GM12878 (cell line): Measurements from ENCODE around the gene BPTF. TPM values are rescaled to one million over a fixed set of nuclear protein-coding genes. Genes with fewer than 3 reads are reported as not detected.

ENCODE experiments used
- ATAC-seq: fragments of 200-7000 bp; cut with Tn5 transposase; 3 replicates; pipeline ENCODE4 v1.9.1; 2020; ENCODE audit warnings: mild to moderate bottlenecking, moderate library complexity
- BruUV-seq: library from RNA; stranded (reverse); fragments of 400-500 nt; replicated peaks from 2 replicates; lab custom pipeline; 2021; lab: Mats Ljungman, UMichigan
- CTCF ChIA-PET: fragments of 300-600 bp; sonication (Branson Sonifier 250); formaldehyde crosslinking; extraction: SDS; loops from one replicate; lab custom pipeline; 2021; ENCODE audit warnings: inconsistent platforms; lab: Yijun Ruan, JAX
- POLR2A ChIA-PET: fragments of 350-600 bp; formaldehyde crosslinking; extraction: SDS; loops from one replicate; lab custom pipeline; 2021; ENCODE audit warnings: inconsistent platforms; lab: Charles Lee
- RAD21 ChIA-PET: fragments of 300-600 bp; sonication (Branson Sonifier 250); formaldehyde crosslinking; loops from one replicate; lab custom pipeline; 2023; ENCODE audit warnings: antibody characterized with exemption; ENCODE audit not compliant: unreplicated experiment; lab: Charles Lee
- SMC1A ChIA-PET: fragments of 300-600 bp; sonication (Branson Sonifier 250); formaldehyde crosslinking; loops from one replicate; lab custom pipeline; 2023; ENCODE audit not compliant: unreplicated experiment, uncharacterized antibody; lab: Charles Lee
- DNase-seq: peaks from one replicate; pipeline ENCODE4 v3.0.0-alpha.2; 2011; ENCODE audit warnings: low read depth, low spot score
- FAIRE-seq: peaks from 3 replicates; lab custom pipeline; 2011; peaks lifted over from hg19 to GRCh38; lab: Jason Lieb, UNC
- H2AFZ ChIP-seq: 2 replicates; pipeline ENCODE4 v1.6.0; 2011; ENCODE audit warnings: low read depth, low read length, control low read depth; ENCODE audit not compliant: control insufficient read depth
- H3K27ac ChIP-seq: 2 replicates; pipeline ENCODE4 v1.5.1; 2011; ENCODE audit warnings: control low read depth; ENCODE audit not compliant: control insufficient read depth, insufficient read depth
- H3K27me3 ChIP-seq, 2 experiments: replicated peaks in 1 of 2; 2 replicates each; pipeline versions ENCODE4 v1.6.0 to v1.6.1; 2011; ENCODE audit warnings: low read length in 1 of 2; ENCODE audit not compliant: control insufficient read depth in 2 of 2, insufficient read depth in 2 of 2
- H3K36me3 ChIP-seq, 2 experiments: 2 replicates each; pipeline ENCODE4 v1.5.1; 2011; ENCODE audit warnings: low read length in 1 of 2; ENCODE audit not compliant: control insufficient read depth in 2 of 2, insufficient read depth in 2 of 2
- H3K4me1 ChIP-seq: 2 replicates; pipeline ENCODE4 v1.6.1; 2011; ENCODE audit warnings: mild to moderate bottlenecking, low read length, moderate library complexity, mixed read lengths; ENCODE audit not compliant: control insufficient read depth, insufficient read depth
- H3K4me2 ChIP-seq: 2 replicates; pipeline ENCODE4 v1.6.0; 2011; ENCODE audit warnings: control low read depth; ENCODE audit not compliant: control insufficient read depth, insufficient read depth
- H3K4me3 ChIP-seq: fragments of 200-600 bp; sonication (generic); 2 replicates; pipeline ENCODE4 v1.5.1; 2016
- H3K79me2 ChIP-seq: 2 replicates; pipeline ENCODE4 v1.6.0; 2011; ENCODE audit warnings: low read length; ENCODE audit not compliant: control insufficient read depth, insufficient read depth
- H3K9ac ChIP-seq: 2 replicates; pipeline ENCODE4 v1.8.0; 2011; ENCODE audit warnings: low read length, control low read depth, mixed read lengths; ENCODE audit not compliant: control insufficient read depth, insufficient read depth
- H3K9me3 ChIP-seq: replicated peaks from 3 replicates; pipeline ENCODE4 v1.5.1; 2011; ENCODE audit warnings: mild to moderate bottlenecking, low read length; ENCODE audit not compliant: control insufficient read depth, insufficient read depth
- H4K20me1 ChIP-seq: 2 replicates; pipeline ENCODE4 v1.6.0; 2011; ENCODE audit not compliant: control insufficient read depth, insufficient read depth
- ATF2 ChIP-seq: IDR thresholded peaks from 2 replicates; pipeline ENCODE4 v1.6.1; 2012; ENCODE audit warnings: low read length, inconsistent platforms
- CHD4 ChIP-seq: fragments of 200-600 bp; sonication (generic); IDR thresholded peaks from 2 replicates; pipeline ENCODE4 v1.6.1; 2016; ENCODE audit warnings: mild to moderate bottlenecking
- E4F1 ChIP-seq: fragments of 450-650 bp; IDR thresholded peaks from 2 replicates; pipeline ENCODE4 v1.6.1; 2018; ENCODE audit warnings: borderline replicate concordance, mild to moderate bottlenecking; ENCODE audit not compliant: partially characterized antibody
- ETV6 ChIP-seq, 2 experiments: fragments of 450-650 bp in 1 of 2; IDR thresholded peaks in 1 of 2; conservative IDR thresholded peaks in 1 of 2; 2 replicates each; pipeline ENCODE4 v1.6.1; 2014; ENCODE audit warnings: antibody characterized with exemption in 1 of 2, borderline replicate concordance in 1 of 2, low read depth in 1 of 2, mild to moderate bottlenecking in 1 of 2, moderate library complexity in 1 of 2
- FOS ChIP-seq: IDR thresholded peaks from 3 replicates; pipeline ENCODE4 v1.6.1; 2011; ENCODE audit warnings: borderline replicate concordance; ENCODE audit not compliant: insufficient read length; ENCODE audit errors: extremely low read depth
- HDAC6 ChIP-seq: fragments of 200-600 bp; sonication (generic); IDR thresholded peaks from one replicate; pipeline ENCODE4 v1.8.0; 2017; ENCODE audit warnings: antibody characterized with exemption; ENCODE audit not compliant: unreplicated experiment
- IKZF1 ChIP-seq: fragments of 450-650 bp; conservative IDR thresholded peaks from 2 replicates; pipeline ENCODE4 v1.6.1; 2017; ENCODE audit warnings: antibody characterized with exemption, mild to moderate bottlenecking
- NFYA ChIP-seq: IDR thresholded peaks from 2 replicates; pipeline ENCODE4 v1.6.1; 2011; ENCODE audit warnings: low read depth, mild to moderate bottlenecking, low read length, improper control_type of control experiment, borderline replicate concordance
- RCOR1 ChIP-seq: conservative IDR thresholded peaks from 2 replicates; pipeline ENCODE4 v1.6.1; 2012; ENCODE audit warnings: low read depth, low read length, improper control_type of control experiment
- SKIL ChIP-seq: fragments of 450-650 bp; IDR thresholded peaks from 2 replicates; pipeline ENCODE4 v1.6.1; 2017; ENCODE audit warnings: mild to moderate bottlenecking, low read depth, inconsistent platforms; ENCODE audit not compliant: poor library complexity, severe bottlenecking
- YY1 ChIP-seq: IDR thresholded peaks from 2 replicates; pipeline ENCODE4 v1.6.1; 2011; ENCODE audit warnings: low read depth, mild to moderate bottlenecking, low read length
- ZNF687 ChIP-seq: fragments of 450-650 bp; IDR thresholded peaks from 2 replicates; pipeline ENCODE4 v1.6.1; 2017; ENCODE audit warnings: mild to moderate bottlenecking, moderate library complexity
- WGBS: methylation state at CpG from one replicate; pipeline ENCODE4 v1.1.6; 2016; ENCODE audit warnings: low lambda C conversion rate; ENCODE audit not compliant: insufficient replicate concordance, insufficient coverage; ENCODE audit errors: missing lambda C conversion rate; 5-methylcytosine and 5-hydroxymethylcytosine counted together
- in situ Hi-C: fragments of 300-500 bp; cut with MboI; formaldehyde crosslinking; loops from 9 replicates; pipeline ENCODE4 v1.14.3; 2018; ENCODE audit warnings: mixed read lengths
- intact Hi-C: fragments of 100-400 bp; cut with micrococcal nuclease; formaldehyde crosslinking; loops from one replicate; pipeline ENCODE4 v1.14.2; 2022; ENCODE audit not compliant: unreplicated experiment
- polyA plus RNA-seq, 11 experiments: library from polyadenylated mRNA; depleted of rRNA in 4 of 11; unstranded in 6 of 11; stranded (reverse) in 5 of 11; fragments of >200 nt; fragmentation: Nextera tagmentation in 4 of 11; fragmentation: Illumina TruSeq in 1 of 11; extraction: Ambion mirVana in 4 of 11; extraction: Trizol in 1 of 11; gene quantifications; 1 replicate in 1 of 11; 2 replicates in 10 of 11; pipeline versions ENCODE4 v1.2.1 to v1.2.3, GENCODE V29; 2011 to 2016; ENCODE audit warnings: inconsistent platforms in 2 of 11, missing spikeins in 2 of 11, low read depth in 1 of 11
- total RNA-seq, 4 experiments: library from RNA; depleted of rRNA in 3 of 4; stranded (reverse); fragments of >200 nt in 3 of 4; fragmentation: Illumina TruSeq in 1 of 4; extraction: Trizol in 1 of 4; gene quantifications; 2 replicates each; pipeline versions ENCODE4 v1.2.1 to v1.2.3, GENCODE V29; 2013 to 2021

The BPTF gene
- total and polyA plus RNA-seq, 10 of the 15 experiments (the other 5 are each of a cell fraction or from before 2014, with no cell fraction given) = 19.4 to 78.3 (median 44.8) TPM

GRCh38 chr17:67944035-67944434, 118.7 kb downstream of the BPTF start:
- no peak overlapping the region for H2AFZ ChIP-seq
- no peak overlapping the region for H3K4me3 ChIP-seq
- no peaks in the 10 kb centered on the region for H3K27me3 ChIP-seq
- in situ Hi-C loops = no loop called here
- ChIA-PET SMC1A (no interaction called here), RAD21 (no interaction called here), POLR2A (no interaction called here), CTCF (interaction anchor here (1.8 kb wide), 1 partner anchor 16 kb away, joined by 7 read pairs; no protein-coding TSS in a partner anchor)
- H3K27ac ChIP-seq = no peak overlapping the region
- H3K4me2 ChIP-seq = no peak overlapping the region
- BruUV-seq = no TSS peak
- no peak for FAIRE-seq
- no peaks in the 10 kb centered on the region for H3K9me3 ChIP-seq
- H3K79me2 ChIP-seq = no peaks in the 10 kb centered on the region
- WGBS = 92% methylated on average over 5 of the region's 5 CpGs
- H4K20me1 ChIP-seq = no peaks in the 10 kb centered on the region
- no peak for ATAC-seq
- DNase-seq = no peak
- peaks cover 25 to 27% of the 10 kb centered on the region in 2 experiments for H3K36me3 ChIP-seq
- no peak overlapping the region for H3K9ac ChIP-seq
- no peaks in the 10 kb centered on the region for H3K4me1 ChIP-seq
- intact Hi-C loops = no loop called here
- TF ChIP-seq YY1 = no peak
- TF ChIP-seq SKIL = no peak
- no peak for TF ChIP-seq IKZF1
- TF ChIP-seq E4F1 = no peak
- no peak for TF ChIP-seq FOS
- no peak for TF ChIP-seq HDAC6
- no peak for TF ChIP-seq ATF2
- TF ChIP-seq ZNF687 = no peak
- no peak for TF ChIP-seq CHD4
- no peak for TF ChIP-seq NFYA
- no peak for TF ChIP-seq ETV6 (conservative IDR thresholded peaks at IDR 0.05 in 1 of 2, IDR thresholded peaks at IDR 0.05 in 1 of 2; ENCODE audit: borderline replicate concordance in 1 of 2, low read depth in 1 of 2)
- TF ChIP-seq RCOR1 = no peak
